Measurements from ENCODE around the gene TP53TG5. TPM values are rescaled to one million over a fixed set of nuclear protein-coding genes. Genes with fewer than 3 reads are reported as not detected.

TP53TG5 gene
- total and polyA plus RNA-seq, 2 of the 8 experiments (the other 6 are each of a cell fraction or from before 2014, with no cell fraction given): not detected

GRCh38 chr20:45359069-45359405 lies 19.1 kb downstream of the TP53TG5 start:
- CTCF ChIA-PET (ENCODE audit: partially characterized antibody): interaction anchor here (0.6 to 6.8 kb wide), 13 partner anchors 11 to 426 kb away, joined by 3 to 85 read pairs (median 5); partner anchors contain the start of genes MATN4, SDC4 and TP53TG5
- Histone ChIP-seq H4K91ac (replicated peaks; ENCODE audit: insufficient read length, low read length) (no peak overlapping the region), H3K79me2 (ENCODE audit: control insufficient read depth in 1 of 2, insufficient read depth in 2 of 2, low read length in 2 of 2) (peaks cover 0 to 4% of the 10 kb centered on the region in 2 experiments; a peak in 1 of 4 replicates), H3K23ac (ENCODE audit: insufficient read length) (no peak overlapping the region), H2AFZ (ENCODE audit: low read length) (no peak overlapping the region), H2BK15ac (ENCODE audit: low read length) (no peak overlapping the region), H2BK12ac (ENCODE audit: low read depth, low read length) (no peak overlapping the region), H4K8ac (ENCODE audit: extremely low read depth, insufficient read depth, low read length) (no peak overlapping the region), H2BK120ac (replicated peaks; ENCODE audit: low read depth, low read length) (no peak overlapping the region), H2BK5ac (ENCODE audit: low read depth, low read length) (no peak overlapping the region; the same call in 1 of the 2 replicates), H3K9me3 (ENCODE audit: insufficient read depth in 2 of 2, low read depth in 1 of 2, low read length in 1 of 2) (no peaks in the 10 kb centered on the region), H3K4ac (replicated peaks; ENCODE audit: insufficient read length, low read depth, low read length) (no peak overlapping the region), H3K36me3 (ENCODE audit: control insufficient read depth in 2 of 4, insufficient read depth in 4 of 4, low read length in 3 of 4) (no peaks in the 10 kb centered on the region), H3K4me1 (replicated peaks in 1 of 4; ENCODE audit: control insufficient read depth in 3 of 4, insufficient read depth in 4 of 4, low read length in 3 of 4) (peaks cover 3 to 11% (median 7%) of the 10 kb centered on the region in 4 experiments; a peak in 6 of 7 replicates), H3K14ac (ENCODE audit: insufficient read length) (no peak overlapping the region), H2BK20ac (ENCODE audit: low read length) (no peak overlapping the region), H3K9ac (replicated peaks in 1 of 4; ENCODE audit: extremely low read depth in 1 of 4, low read depth in 3 of 4, low read length in 3 of 4) (no peak overlapping the region), H3K79me1 (ENCODE audit: low read depth, low read length) (peaks cover 3% of the 10 kb centered on the region; the same call in 1 of the 2 replicates), H3K56ac (replicated peaks; ENCODE audit: insufficient read length, low read depth, low read length) (no peak overlapping the region), H2AK5ac (ENCODE audit: low read depth, low read length) (no peak overlapping the region), H3K4me3 (ENCODE audit: extremely low read depth in 1 of 4, insufficient read depth in 2 of 4, low read depth in 3 of 4, low read length in 4 of 4) (no peak overlapping the region), H3K27me3 (replicated peaks in 1 of 4; ENCODE audit: control insufficient read depth in 3 of 4, extremely low read depth in 1 of 4, insufficient read depth in 3 of 4, low read length in 3 of 4) (no peaks in the 10 kb centered on the region), H4K20me1 (replicated peaks in 1 of 2; ENCODE audit: control insufficient read depth in 1 of 2, insufficient read depth in 2 of 2, low read length in 2 of 2) (peaks cover 0 to 2% of the 10 kb centered on the region in 2 experiments), H4K5ac (ENCODE audit: insufficient read length, low read depth, low read length) (no peak overlapping the region), H3K27ac (ENCODE audit: low read depth, low read length) (no peak overlapping the region), H3K18ac (ENCODE audit: extremely low read depth, low read length) (no peak overlapping the region), H3K4me2 (ENCODE audit: insufficient read depth in 1 of 2, low read depth in 2 of 2, low read length in 2 of 2) (no peak overlapping the region), H3K23me2 (ENCODE audit: low read depth, low read length) (peaks cover 7% of the 10 kb centered on the region)
- POLR2A ChIA-PET (ENCODE audit: partially characterized antibody): interaction anchor here (1.3 to 13.2 kb wide), 6 partner anchors 12 to 48 kb away, joined by 3 to 113 read pairs (median 5); partner anchors contain the start of gene SDC4
- TF ChIP-seq CREB1 (IDR thresholded peaks at IDR 0.05) (no peak), ASH2L (IDR thresholded peaks at IDR 0.05; ENCODE audit: low read length) (no peak), BACH1 (IDR thresholded peaks at IDR 0.05; ENCODE audit: low read length) (no peak), EGR1 (IDR thresholded peaks at IDR 0.05; ENCODE audit: borderline replicate concordance, low read depth, low read length) (no peak), E2F6 (IDR thresholded peaks at IDR 0.05) (no peak), CTBP2 (IDR thresholded peaks at IDR 0.05; ENCODE audit: borderline replicate concordance, insufficient read depth, insufficient read length, low read length) (no peak)
- no peak for DNase-seq (ENCODE audit: low read depth in 1 of 2, low spot score in 2 of 2)
- WGBS, 2 experiments (ENCODE audit: extremely low coverage in 1 of 2, insufficient coverage in 1 of 2, insufficient read length in 1 of 2, insufficient replicate concordance in 2 of 2, low coverage in 1 of 2, low lambda C conversion rate in 2 of 2, missing lambda C conversion rate in 1 of 2): 90% methylated on average over 7 of the region's 7 CpGs; no CpG with 5 or more reads in 1 of the 2 experiments
- no peak for FAIRE-seq

Data from H1 (cell line).